GM19239 (cell line): ENCODE measurements around the gene RFX3.

Experiments
- DNase-seq: peaks from one replicate; pipeline ENCODE4 v3.0.0; 2011; ENCODE audit warnings: low spot score; ENCODE audit not compliant: insufficient read length
- FAIRE-seq: peaks from 2 replicates; lab custom pipeline; 2011; peaks lifted over from hg19 to GRCh38; lab: Jason Lieb, UNC

RFX3 gene

GRCh38 chr9:3441197-3441816, 84.5 kb downstream of the RFX3 start:
- peak; percentile 83 for FAIRE-seq

GRCh38 chr9:3436629-3437420, 89.0 kb downstream of the RFX3 start:
- DNase-seq (no peak), FAIRE-seq (no peak)

More at GRCh38 chr9:3441197-3441816, 84.5 kb downstream of the RFX3 start:
- DNase-seq, result peak; percentile 31

DNA sequence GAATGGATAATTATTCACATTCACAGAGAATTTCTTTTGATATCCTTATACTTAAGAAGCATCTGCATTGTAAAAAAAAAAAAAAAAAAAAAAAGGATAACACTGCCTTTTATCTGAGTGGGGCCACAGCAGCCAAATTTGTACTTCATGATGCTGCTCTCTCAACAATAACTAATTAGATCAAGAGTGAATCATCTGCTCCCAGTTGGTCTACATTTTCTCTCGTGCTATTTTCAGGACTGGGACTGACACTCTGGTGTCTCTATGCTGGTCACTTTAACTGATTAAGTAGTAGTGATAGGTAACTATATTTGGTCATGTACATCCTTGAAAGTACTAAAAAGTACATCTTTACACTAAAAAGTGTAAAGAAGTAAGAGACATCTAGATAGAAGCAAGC, 90.1 kb downstream of the RFX3 start:
- FAIRE-seq, result no peak
- no peak for DNase-seq

GRCh38 chr9:3434594-3434993, 91.2 kb downstream of the RFX3 start:
- no peak for DNase-seq
- no peak for FAIRE-seq

GRCh38 chr9:3433754-3434153, 92.0 kb downstream of the RFX3 start:
- no peak for FAIRE-seq
- DNase-seq, result no peak

GRCh38 chr9:3433066-3433465, 92.7 kb downstream of the RFX3 start:
- FAIRE-seq (no peak), DNase-seq (no peak)

- DNase-seq, result no peak
- no peak for FAIRE-seq
Measured at GRCh38 chr9:3431890-3432289, 93.9 kb downstream of the RFX3 start.

DNA sequence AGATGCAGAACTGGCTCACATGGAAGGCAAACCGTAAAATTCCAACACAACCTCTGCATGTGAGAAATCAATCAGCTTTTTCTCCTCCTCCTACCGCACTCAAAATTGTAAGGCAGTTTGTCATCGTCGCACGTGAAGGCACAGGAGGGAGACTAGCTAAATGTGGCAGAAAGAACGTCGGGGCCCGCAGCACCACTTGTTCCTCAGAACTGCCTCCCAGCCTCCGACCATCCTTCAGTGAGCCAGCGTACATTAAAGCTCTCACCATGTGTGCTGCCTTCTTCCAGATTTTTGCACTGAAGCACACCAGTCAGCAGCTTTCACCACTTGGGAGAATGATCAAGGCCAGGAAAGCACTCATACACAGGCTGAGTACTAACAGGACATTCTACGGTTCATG, 105.9 kb downstream of the RFX3 start:
- DNase-seq, result no peak
- FAIRE-seq, result no peak

GRCh38 chr9:3415906-3416305, 109.9 kb downstream of the RFX3 start:
- no peak for FAIRE-seq

DNA sequence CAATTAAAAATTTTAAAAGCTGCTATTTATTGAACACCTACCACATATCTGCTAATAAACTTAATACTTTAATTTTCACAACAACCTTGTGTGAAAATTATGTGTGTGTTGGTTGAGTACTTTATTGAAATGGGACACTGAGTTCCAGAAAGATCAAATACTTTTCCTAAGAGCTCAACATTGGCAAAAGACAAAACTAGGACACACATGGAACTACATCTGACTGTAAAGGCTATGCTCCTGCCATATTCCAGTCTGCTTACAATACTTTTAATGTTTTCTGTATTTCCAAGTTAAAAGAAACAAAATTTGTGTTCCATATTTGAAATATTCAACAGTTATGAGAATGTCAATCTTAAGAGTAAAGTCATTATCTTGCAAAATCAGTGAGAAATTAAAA, 111.8 kb downstream of the RFX3 start:
- DNase-seq, result no peak
- no peak for FAIRE-seq

More at GRCh38 chr9:3415906-3416305, 109.9 kb downstream of the RFX3 start:
- no peak for DNase-seq

- DNase-seq (no peak), FAIRE-seq (no peak)
Measured at GRCh38 chr9:3410461-3410860, 115.3 kb downstream of the RFX3 start.

- no peak for DNase-seq
- FAIRE-seq, result no peak
Measured at GRCh38 chr9:3409453-3409852, 116.3 kb downstream of the RFX3 start.

DNA sequence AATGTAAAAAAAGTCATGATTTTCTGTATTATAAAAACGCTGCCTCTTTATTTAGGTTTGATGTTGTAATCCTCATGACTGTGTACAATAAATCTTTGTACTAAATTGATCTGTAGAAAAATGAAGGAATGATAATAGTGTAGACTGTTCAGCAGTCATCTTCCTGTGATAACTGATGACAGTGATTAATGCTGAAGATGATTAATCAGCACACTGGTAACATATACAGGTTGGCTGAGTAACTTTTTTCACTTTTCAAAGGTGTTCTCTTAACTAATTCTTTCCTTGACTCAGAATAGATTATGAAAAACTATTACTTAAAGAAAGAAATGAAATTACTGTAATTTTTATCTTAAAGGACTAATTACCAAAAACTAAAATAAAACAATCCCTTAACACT, 122.5 kb downstream of the RFX3 start:
- DNase-seq (no peak), FAIRE-seq (no peak)

- DNase-seq, result no peak
- FAIRE-seq, result no peak
Measured at GRCh38 chr9:3401221-3401954, 124.4 kb downstream of the RFX3 start.

- peak; percentile 83 for FAIRE-seq
- no peak for DNase-seq
Measured at GRCh38 chr9:3398232-3398648, 127.6 kb downstream of the RFX3 start.

DNA sequence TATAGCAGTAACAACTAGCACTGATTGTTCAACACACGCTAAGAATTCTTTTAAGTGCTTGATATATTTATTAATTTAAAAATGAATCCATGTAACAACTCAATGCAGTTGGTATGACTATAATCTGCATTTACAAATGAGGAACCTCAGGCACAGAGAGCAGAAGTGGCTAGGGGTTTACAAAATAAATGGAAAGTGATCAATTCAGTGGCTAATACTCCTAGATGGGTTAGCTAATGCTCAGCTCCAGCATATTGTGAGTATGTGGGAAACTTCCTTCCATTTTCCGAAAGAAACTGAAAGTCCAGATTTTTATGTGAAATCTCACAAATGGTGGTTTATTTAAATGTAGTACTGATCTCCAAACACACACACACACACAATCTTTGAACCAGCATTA, 128.0 kb downstream of the RFX3 start:
- no peak for DNase-seq
- FAIRE-seq, result no peak

- DNase-seq (no peak), FAIRE-seq (no peak)
Measured at GRCh38 chr9:3391414-3391813, 134.4 kb downstream of the RFX3 start.

- DNase-seq (no peak), FAIRE-seq (peak; percentile 21)
Measured at GRCh38 chr9:3386753-3387152, 139.0 kb downstream of the RFX3 start.

DNA sequence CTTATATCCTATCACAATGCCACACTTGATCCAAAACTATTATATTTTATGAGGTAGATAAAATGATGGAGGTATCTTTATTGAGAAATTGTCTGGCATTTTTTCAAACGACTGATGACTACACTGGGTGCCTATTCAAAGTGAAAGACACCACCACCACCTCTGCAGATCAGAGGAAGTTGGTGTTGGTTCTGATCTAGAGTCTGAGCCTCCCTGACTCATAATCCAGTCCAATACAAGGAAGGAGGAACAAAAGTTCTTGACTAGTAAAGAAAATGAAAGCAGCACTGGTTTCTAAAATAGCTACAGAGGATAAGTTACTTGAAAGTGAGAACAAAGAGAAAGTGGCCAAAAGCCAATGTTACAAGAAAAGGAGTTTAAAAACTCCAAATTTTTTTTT, 139.9 kb downstream of the RFX3 start:
- DNase-seq, result no peak
- FAIRE-seq, result peak; percentile 89

DNA sequence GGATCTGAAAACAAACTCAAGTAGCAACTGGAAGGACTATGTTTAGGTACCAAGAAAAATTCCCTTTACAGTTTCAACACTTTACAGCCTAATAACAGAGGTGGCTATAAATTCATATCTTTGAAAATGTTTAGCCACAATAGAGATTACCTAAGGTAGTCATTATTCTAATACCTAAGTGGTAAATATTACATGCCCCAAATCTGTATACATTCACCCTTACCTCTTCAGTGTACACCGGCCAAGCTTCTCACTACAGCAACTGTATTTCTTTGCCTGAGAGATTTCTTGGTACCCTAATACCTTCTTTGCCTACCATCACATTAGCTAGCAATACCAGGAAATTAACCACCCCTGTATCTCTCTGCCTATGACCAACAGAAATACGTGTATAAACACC, 154.0 kb downstream of the RFX3 start:
- FAIRE-seq (peak; percentile 63), DNase-seq (no peak)

DNA sequence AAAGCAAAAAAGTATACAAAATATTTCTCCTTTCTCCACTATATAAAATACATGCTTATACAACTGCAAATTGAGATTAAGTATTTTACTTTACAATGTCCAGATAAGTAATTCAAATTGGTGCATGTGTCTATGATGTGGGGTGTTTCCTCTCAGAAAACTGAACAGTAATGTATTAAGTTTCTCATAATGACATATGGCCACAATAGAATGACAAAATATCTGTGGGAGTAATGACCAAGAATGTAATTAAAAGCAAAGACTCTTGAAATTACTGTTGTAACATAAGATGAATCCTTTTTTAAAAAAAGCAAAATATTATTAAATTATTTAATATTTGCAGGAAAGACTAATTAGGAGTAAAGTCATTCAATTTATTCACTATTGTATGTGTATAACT, 155.1 kb downstream of the RFX3 start:
- no peak for FAIRE-seq
- DNase-seq, result no peak
